HG03135 (cell line): Measurements from ENCODE around the gene RGS7.

Experiments used
- ATAC-seq: cut with Tn5 transposase; IDR thresholded peaks from one replicate; pipeline ENCODE4 v1.9.1; 2021; ENCODE audit warnings: mild to moderate bottlenecking, moderate library complexity; ENCODE audit not compliant: unreplicated experiment

RGS7 gene

DNA sequence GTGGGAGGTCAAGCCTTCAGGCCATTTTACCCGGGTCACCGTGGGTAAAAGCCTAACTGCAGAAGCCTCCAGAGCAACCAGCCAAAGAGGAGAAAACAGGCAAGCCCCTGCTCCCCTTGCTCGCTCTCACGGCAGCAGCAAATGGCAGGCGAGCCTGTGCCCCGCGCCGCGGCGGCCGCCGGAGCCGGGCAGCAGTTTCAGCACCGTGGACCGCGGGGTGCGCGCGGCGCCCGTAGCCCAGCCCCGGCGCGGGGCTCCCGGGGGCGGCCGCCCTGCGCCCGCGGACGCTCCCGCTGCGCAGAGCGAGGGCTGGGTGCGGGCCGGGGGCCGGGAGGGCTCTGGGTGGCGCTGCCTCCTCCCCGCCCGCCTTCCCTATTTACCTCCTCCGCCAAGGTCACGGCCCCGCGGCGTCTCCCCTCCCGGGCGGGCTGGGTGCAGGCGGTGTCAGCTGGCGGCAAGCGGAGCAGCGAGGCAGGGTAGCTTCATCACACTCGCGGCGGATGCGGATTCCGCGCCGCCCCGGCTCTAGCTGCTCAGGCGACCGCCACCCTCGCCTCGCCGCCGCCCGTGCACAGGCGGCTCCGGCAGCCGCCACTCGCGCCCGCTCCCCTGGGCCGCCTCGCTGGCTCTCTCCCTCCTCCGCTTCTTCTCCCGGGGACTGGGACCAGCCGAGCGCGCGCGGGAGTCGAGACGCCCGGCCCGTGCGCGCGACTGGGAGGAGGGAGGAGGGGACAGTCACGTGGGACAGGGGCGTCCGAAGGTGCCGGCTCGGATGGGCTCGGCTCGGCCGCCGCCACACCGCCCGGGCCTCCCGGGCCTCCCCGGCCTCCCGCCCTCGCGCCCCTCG is at the start of gene RGS7:
Gene RGS7 (minus strand): TSS at position 687 of the 847 bp plus-strand sequence.
- ATAC-seq, result peak; percentile 59

DNA sequence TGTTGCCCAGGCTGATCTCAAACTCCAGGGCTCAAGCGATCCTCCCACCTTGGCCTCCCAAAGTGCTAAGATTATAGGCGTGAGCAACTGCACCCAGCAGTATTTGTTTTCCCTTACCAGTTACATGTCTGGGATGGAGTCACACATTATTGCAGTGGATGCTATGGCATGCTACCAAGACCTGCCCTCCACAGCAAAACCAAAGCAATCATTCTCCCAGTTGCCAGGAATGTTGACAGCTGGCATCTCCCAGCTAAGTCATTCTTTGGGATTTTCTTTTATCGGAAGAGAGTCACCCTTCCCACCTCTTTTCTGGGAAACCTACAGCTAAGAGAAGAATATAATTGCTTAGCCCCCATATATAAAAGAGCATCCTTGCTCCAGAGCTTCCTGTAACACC is 49.4 kb upstream of the RGS7 start:
- ATAC-seq, result no peak

DNA sequence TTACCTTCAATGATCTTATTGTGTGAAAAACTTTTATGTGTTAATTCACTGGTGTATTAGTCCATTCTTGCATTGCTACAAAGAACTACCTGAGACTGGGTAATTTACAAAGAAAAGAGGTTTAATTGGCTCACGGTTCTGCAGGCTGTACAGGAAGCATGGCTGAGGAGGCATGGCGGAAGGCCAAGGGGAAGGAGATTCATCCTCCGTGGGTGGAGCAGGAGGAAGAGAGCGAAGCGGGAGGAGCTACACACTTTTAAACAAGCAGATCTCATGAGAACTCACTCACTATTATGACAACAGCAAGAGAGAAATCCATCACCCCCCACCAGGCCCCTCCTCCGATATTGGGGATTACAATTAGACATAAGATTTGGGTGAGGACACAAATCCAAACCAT is 44.2 kb upstream of the RGS7 start:
- ATAC-seq, result no peak

DNA sequence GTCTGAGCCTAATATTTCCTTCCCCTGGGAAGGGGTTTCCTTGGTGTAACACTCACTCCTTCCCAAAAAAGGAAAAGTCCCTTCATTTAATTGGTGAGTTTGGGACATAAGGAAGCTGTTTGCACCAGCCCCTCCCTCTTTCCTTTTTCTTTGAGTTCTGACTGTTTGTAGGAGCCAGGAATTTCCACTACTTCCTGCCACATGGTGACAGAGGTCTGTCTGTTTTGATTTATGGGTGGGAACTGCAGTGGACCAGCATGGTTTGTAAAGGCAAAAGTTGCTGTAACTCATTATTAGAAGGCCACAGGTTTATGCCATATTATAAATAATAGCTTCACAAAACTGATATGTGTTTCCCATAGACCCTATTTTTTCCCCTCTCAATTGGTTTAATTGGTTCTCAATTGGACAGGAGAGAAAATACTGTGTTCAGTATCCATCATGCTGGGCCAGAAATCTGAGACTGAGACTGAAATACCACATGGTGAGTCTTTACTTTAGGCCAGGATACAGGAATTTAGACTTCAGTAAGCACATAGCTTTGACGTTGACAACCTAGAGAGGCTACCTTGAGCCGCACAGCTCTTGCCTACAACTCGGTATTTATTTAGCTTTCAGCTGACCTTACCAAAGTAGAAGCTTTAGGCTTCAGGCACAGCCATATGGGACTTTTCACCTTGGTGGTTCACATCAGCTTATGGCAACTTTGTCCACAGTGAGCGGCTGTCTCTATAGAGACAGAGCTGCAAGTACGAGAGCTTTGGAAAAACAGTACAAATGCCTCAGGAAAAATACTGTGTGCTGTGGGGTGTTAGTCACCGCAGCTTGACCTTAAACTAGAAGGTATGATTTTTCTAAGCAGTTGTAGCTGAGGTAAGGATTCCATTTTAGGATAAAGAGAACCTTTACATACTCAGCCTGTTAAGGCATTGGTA is 40.0 kb upstream of the RGS7 start:
- ATAC-seq, result no peak

DNA sequence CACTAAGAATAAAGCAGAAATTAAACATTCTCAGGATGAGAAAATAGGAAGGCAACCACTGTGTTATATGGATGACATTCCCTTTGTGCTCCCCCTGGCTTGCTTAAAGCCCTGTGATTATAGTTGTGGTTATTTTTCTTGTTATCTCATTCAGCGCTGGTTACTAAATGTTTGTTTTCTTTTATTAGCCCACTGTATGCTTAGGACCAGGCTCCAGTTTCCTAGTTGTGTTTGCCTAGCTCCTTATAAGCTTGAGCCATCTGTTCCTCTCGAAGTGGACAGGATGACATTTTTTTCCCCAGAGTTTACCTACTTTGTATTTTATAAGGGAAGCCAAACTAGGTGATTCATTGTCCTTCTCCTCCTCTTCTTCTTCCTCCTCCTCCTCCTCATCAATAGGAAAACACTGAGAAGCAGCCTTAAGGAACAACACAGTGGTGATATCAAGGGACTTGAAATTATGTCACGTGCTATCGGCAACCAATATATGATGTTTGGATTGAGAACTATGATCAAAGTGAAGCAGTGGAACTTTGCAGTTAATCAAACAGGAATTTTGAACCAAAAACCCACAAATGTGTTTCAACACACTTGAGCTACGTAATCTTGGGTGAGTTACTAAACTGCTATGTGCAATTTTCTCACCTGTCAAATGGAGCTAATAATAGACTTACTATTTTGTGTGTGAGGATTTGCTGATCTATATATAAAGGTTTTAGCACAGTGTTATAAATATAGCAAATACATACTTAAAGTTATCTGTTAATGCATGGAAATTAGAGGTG is 35.1 kb upstream of the RGS7 start:
- ATAC-seq, result no peak

DNA sequence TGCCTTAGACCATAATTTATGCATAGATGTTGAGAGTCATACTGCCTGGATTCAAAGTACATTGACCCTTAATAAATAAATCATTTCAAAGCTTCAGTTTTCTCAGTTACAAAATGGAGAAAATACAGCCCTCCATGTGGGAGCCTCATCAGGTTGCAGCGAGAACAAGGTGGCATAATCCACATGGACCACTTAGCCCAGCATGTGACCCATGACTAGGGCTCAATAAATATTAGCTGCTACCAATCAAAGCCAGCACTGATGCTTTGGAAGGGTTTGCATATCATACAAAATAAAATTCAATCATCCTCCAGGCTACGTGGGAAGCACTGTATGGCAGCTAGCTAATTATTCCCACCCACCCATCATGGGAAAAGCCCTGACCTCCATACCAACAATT is 33.5 kb upstream of the RGS7 start:
- ATAC-seq, result no peak

DNA sequence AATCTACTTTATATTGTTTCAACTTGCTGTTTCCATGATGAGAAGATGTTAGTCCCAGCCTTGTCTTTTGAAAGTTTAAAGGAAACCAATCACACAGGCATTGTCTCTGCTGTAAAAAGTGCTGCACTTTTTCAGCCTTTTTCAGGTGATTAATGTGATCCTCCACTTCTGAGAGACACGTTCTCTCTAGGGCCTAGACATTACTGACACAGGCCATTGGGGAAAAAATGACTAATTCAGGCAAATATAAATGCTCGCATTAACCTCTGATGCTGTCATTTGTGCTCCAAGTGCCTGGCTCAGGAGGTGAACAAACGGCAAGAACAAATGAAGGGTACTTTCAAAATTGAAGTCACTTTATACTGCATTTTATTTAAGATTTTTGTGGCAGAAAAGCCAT is 32.4 kb upstream of the RGS7 start:
- ATAC-seq, result no peak

DNA sequence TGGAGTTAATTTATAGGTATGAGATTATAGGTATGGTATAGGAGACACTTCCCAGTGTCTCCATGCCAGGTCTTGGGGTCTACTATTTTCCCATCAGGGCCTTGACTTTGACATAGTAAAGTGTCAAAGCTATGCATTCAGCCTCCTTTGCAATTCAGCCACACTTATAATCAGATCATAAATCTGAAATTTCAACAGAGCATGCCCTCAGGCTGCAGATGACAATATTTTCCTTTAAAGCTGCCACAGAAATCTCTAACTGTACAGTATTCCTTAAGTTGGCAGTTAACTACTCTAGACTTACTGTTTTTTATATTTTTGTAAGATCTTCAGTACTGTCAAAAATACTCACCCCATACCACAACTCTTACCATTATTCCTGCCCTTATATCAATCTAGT is 30.2 kb upstream of the RGS7 start:
- ATAC-seq, result no peak

DNA sequence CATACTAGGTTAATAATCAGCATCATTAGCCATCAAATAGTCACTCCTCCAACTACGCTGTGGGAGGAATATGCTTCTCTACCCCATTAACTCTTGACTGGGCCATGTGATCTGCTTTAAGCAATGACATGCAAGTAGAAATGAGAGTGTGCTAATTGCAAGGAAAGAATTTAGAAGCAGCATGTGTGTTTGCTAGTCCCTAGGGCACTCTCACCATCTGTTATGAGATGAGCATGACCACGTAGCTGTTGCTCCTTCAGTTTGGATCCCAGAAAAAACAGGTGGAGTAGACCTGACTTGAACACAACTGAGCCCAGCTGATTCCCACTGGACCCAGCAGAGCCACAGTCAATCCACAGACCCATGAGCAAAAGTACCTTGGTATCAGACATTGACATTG is 19.7 kb upstream of the RGS7 start:
- no peak for ATAC-seq

DNA sequence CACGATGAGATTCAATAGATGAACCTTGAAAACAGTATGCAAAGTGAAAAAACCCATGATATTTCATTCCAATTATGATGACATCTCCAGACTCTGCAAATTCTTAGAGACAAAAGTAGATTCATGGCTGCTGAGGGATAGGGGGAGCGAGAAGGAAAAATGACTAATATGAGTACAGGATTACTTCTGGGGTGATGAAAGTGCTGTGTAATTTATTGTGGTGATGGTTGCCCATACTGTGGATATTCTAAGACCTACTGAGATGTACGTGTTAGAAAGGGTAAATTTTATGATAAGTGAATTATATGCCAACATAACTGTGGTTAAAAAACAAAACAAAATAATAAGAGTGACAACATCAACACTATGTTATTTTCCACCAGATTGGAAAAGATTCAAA is 18.9 kb upstream of the RGS7 start:
- no peak for ATAC-seq

DNA sequence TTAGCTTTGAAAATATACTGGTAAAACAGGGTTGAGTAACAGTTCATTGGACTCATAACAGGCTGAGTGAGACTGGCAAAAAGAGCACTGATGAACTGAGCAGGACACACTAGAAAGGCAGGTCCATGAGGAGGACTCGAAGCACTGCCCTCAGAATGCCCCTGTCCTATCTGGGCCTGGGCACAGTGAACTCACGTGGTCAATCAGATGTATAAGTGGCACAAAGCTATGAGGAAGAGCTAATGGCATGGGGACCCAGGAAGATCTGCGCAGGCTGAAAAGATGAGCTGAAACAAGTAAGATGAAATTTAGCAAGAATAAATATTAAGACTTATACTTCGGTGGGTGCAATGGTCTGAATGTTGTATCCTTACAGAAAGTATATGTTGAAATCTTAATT is 9.2 kb upstream of the RGS7 start:
- no peak for ATAC-seq

DNA sequence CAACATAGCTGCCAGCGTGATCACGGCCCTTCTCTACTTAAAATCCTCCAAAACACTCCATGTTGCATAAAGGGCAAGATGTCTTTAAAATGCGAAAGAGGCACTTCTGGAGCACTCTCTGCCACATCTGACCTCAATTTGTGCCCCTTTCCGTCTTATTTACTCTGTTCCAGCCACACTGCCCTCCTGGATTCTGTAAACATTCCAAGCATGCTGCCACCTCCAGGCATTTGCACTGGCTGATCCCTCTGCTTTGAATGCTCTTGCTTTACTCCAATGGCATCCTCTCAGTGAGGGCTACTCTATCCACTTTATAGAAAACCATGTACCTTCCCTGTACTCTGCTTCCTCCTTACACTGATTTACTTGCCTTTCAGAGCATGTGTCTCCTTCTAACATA is 5.3 kb upstream of the RGS7 start:
- no peak for ATAC-seq

DNA sequence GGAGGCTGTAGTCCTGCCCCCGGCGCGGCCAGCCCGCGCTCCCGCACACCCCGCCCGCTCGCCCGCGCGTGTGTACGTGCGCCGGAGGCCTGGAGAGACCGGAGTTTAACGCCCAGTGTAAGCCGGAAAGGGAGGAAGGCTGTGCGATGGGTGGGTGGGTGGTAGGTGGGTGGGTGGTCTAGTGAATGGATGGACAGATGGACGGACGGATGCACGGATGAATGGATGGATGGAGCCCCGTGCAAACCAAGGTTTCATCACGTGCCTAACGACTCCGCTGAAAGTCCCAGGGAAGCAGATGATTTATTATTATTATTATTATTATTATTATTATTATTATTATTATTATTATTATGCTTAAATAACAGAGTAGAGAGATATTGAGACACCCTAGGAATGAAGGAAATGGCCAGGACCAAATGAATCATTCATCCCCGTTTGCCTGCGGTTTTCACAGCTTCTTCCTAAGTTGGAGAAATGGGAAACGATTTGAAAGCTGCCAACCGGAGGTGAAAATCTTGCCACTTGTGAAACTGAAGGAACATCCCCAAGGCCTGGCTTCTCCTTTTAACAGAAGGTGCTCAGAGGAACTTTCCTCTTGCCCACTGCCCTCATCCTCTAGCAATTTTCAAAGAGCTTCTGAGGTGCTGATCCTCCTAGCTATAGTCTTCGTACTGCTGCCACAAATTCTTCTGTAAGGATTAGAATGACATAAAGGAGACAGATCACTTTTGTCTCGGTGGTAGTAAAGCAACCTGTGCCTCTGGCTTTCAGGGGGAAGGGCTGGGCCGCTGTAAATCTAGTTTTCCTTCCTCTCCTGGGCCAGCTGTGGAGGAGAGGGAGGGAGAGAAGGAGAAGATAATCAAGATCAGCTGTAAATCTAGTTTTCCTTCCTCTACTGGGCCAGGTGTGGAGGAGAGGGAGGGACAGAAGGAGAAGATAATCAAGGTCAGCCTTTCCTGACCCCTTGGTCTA is 648 bp upstream of the RGS7 start:
- ATAC-seq, result no peak

DNA sequence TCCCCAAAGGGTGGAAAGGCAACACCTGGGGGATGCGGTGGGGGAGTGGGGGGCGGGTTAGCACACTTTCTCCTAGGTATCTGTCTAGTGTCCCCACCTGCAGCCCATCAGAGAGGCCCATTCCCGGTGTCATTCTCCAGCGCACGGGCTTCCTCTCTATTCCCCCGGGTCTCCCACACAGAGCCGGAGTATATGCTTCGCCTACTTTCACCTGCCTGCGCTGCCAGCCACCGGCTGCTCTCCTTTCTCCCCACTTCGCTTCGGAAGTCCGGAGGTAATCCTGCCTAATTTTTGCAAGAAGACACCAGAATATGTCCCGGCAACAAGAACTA is 852 bp downstream of the RGS7 start:
- no peak for ATAC-seq

DNA sequence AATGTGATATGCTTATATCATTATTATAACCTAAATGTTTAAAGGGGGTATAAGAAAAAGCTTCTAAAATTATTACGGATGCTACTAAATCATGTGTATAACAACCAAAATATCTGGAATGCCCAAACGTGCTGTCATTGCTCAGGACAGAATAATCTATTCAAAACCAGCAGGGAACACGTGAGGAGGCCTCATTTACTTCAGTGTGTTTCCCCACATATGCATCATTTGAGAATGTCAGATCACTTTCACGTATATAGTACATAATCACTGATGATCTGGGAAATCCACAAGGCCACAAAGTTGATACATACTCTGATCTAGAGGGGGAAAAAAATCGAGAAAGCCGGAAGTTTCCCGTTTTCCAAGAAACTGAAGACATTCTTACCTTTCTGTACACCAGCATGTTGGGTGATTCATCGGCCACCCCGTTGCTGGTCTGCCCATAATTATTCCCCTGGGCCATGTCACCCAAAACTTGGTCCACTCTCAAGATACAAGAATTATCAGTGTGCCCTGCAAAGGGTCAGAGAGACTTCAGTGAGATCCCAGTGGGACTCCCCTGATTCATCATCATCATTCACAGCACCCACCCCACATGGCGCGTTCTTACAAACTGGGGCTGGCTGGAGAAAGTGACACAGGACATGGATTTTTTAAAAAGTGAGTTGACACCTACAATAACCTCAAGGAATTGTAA is 1.5 kb downstream of the RGS7 start:
- no peak for ATAC-seq

DNA sequence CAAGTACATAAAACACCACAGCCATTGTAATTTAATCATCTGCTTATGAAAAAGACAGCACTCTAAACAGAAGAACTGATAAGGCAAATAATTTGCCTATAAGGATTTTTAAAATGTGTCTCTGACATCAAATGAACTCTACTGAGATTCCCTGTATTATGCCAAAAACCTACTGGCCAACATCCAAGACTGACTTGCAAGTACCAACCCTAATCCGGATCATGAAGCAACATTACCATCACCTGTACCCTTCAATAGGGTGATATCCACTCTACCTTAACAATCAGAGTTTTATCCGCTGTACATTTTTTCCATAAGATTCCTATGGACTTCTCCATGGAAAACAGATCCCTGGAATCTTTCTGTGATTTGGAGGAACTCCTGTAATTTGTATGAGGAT is 4.6 kb downstream of the RGS7 start:
- no peak for ATAC-seq

DNA sequence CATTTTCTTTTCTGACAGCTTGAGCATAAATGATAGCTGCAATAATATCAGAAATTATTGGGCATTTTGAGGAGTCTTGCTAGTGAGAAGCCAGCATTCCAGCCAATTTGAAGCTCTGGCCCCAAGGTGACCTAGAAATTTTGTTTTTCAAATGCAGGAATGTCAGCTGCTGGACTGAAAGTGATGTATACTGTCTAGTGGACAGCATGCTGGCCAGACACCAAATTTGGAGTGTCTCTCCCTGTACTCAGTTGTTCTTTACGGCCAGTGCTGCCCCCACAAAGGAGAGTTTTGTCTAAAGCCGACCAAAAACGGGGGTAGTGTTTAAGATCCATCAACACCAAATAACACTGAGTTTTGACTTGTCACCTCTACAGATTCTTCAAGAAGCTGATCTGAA is 5.2 kb downstream of the RGS7 start:
- ATAC-seq, result no peak

DNA sequence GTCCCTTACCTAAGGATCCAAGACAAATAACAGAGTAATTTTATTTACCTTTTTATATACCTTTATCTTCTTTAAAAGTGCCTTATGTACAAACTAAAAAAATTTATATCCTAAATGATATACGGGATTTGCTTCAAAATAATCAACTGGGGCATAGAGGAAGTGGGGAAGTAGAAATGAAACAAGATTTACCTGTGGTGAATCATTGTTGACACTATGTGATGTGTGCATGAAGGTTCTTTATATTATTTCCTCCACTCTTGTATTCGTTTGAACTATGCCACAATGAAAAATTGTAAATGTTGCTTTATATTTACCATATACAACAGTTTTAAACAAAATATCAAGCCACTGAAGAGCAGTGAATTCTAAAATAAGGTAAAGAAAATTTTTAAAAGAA is 13.0 kb downstream of the RGS7 start:
- no peak for ATAC-seq

DNA sequence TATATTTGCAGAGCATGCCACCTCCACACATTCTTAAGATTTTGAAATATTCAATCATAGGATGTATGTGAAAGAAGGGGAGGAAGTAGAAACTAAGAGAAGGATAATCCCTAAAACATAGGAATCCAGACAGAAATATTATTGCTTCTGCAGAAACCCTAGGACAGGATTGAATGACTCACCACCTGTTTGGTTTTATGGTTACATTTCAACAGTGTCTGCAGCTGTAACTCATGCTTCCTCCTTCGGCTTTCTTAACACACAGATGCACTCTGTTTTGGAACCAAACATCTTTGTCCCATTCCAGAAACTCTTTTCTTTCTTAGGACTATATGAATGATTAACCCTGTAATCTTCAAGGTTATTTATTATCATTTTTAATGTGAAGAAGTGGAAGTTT is 20.7 kb downstream of the RGS7 start:
- no peak for ATAC-seq

DNA sequence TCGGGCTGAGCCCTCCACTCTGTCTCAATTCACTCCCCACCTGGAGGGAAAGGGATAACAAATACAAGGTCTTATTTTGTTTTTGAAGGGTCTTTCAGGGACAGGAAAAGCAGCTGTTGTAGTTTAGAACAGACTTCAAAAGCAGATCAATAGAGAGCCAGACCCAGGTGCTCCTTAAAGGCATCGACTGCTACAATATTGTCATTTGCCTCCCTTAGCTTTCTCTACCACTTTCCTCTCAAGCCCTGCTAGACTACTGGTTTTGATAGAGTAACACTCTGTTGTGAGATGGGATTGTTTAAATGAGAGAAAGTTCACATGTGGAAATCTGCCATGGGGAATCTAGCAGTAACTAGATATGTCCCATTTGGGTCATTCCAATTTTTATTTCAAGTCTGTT is 24.0 kb downstream of the RGS7 start:
- no peak for ATAC-seq
